GM12891 (cell line): ENCODE measurements around the gene KRT3.

Experiments used
- PAX5 ChIP-seq: IDR thresholded peaks from 2 replicates; pipeline ENCODE4 v1.6.1; 2011; ENCODE audit warnings: low read length, moderate library complexity, mild to moderate bottlenecking; ENCODE audit not compliant: insufficient read depth, severe bottlenecking
- POLR2A ChIP-seq: IDR thresholded peaks from 2 replicates; pipeline ENCODE4 v1.6.1; 2011; ENCODE audit warnings: low read depth, low read length, control low read depth
- POLR2AphosphoS5 ChIP-seq: IDR thresholded peaks from 2 replicates; pipeline ENCODE4 v1.6.1; 2011; ENCODE audit warnings: low read depth, low read length, control low read depth
- POU2F2 ChIP-seq: IDR thresholded peaks from 2 replicates; pipeline ENCODE4 v1.6.1; 2011; ENCODE audit warnings: low read depth, mild to moderate bottlenecking, control low read depth, low read length, moderate library complexity
- TAF1 ChIP-seq: IDR thresholded peaks from 2 replicates; pipeline ENCODE4 v1.6.1; 2011; ENCODE audit warnings: low read depth, low read length, control low read depth

DNA sequence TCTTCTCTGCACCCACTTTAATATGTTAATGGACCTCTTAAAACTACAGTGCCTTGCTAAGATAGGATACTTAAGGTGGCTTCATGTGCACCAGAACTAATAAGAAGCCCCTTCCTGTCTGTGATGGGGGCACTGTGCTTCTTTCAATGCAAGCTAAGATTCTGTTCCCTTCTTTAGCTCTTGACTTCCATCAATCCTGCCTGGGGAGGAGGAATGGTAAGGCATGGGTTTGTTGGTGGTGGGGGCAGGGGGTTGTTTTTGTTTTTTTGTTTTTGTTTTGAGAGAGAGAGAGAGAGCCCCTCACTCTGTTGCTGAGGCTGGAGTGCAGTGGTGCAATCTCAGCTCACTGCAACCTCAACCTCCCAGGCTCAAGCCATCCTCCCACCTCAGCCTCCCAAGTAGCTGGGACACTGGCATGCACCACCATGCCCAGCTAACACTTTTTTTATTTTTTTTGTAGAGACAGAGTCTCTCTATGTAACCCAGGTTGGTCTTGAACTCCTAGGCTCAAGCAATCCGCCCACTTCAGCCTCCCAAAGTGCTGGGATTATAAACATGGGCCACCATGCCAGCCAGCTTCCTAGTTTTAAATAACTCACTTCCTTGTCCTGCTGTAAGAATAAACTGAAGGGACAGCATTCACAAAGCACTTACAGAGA lies 4.5 kb upstream of the KRT3 start:
- TF ChIP-seq POLR2AphosphoS5, result no peak
- TF ChIP-seq PAX5, result no peak
- no peak for TF ChIP-seq POLR2A
- no peak for TF ChIP-seq TAF1
- TF ChIP-seq POU2F2, result no peak
